SH-SY5Y (cell line): ENCODE results near the gene PRCD.

Source experiments
- GATA2 ChIP-seq: IDR thresholded peaks from 2 replicates; pipeline ENCODE4 v1.6.1; 2011; ENCODE audit warnings: mild to moderate bottlenecking, low read depth, low read length
- GATA3 ChIP-seq: IDR thresholded peaks from 2 replicates; pipeline ENCODE4 v1.6.1; 2011; ENCODE audit warnings: low read depth, mild to moderate bottlenecking, low read length, moderate library complexity

- TF ChIP-seq GATA3 (no peak), GATA2 (no peak)
These were observed 48.3 kb upstream of the PRCD start for GRCh38 chr17:76491271-76492122.
